K562 (cell line): Measurements from ENCODE around the gene ROBO2. TPM values are rescaled to one million over a fixed set of nuclear protein-coding genes. Genes with fewer than 3 reads are reported as not detected.
A peak's percentile ranks its signal among the peaks of the same experiment; 100 is the strongest.

Experiments
- ATAC-seq: fragments of 200-7000 bp; cut with Tn5 transposase; 3 replicates; pipeline ENCODE4 v1.9.1; 2020; ENCODE audit warnings: moderate library complexity
- BruUV-seq: library from RNA; stranded (reverse); fragments of 400-500 nt; replicated peaks from 2 replicates; lab custom pipeline; 2021; lab: Mats Ljungman, UMichigan
- CTCF ChIA-PET: fragments of 300-600 bp; formaldehyde crosslinking; extraction: SDS; loops from one replicate; lab custom pipeline; 2021; ENCODE audit warnings: low intra/inter-chr PET ratio; lab: Yijun Ruan, JAX
- POLR2A ChIA-PET: fragments of 300-600, 350-650 bp; sonication (Branson Sonifier 250); formaldehyde crosslinking; extraction: SDS; loops from one replicate; lab custom pipeline; 2021; ENCODE audit warnings: antibody characterized with exemption, inconsistent platforms; lab: Yijun Ruan, JAX
- DNase-seq, 4 experiments: peaks; one replicate each; pipeline versions ENCODE4 v3.0.0 to v3.0.0-alpha.2; 2011 to 2018; ENCODE audit warnings: low spot score in 3 of 4, mixed read lengths in 3 of 4; ENCODE audit errors: extremely low read depth in 1 of 4
- FAIRE-seq: peaks from 2 replicates; lab custom pipeline; 2011; peaks lifted over from hg19 to GRCh38; lab: Jason Lieb, UNC
- H2AFZ ChIP-seq: 2 replicates; pipeline ENCODE4 v1.6.0; 2011; ENCODE audit warnings: low read depth, low read length, control low read depth, inconsistent platforms
- H3K27ac ChIP-seq: fragments of 200-600 bp; 3 replicates; pipeline ENCODE4 v1.8.0; 2011; ENCODE audit warnings: low read depth, mild to moderate bottlenecking, control low read depth, inconsistent platforms, low read length, moderate library complexity, mixed read lengths; ENCODE audit errors: extremely low read depth
- H3K27me3 ChIP-seq, 2 experiments: fragments of 300-600 bp in 1 of 2; 2 replicates in 1 of 2; 3 replicates in 1 of 2; pipeline versions ENCODE4 v1.6.0 to v1.8.0; 2011; ENCODE audit warnings: inconsistent platforms in 2 of 2, low read length in 2 of 2, mild to moderate bottlenecking in 1 of 2, mixed read lengths in 1 of 2, moderate library complexity in 1 of 2; ENCODE audit not compliant: control insufficient read depth in 2 of 2, insufficient read depth in 2 of 2
- H3K36me3 ChIP-seq: fragments of 300-600 bp; 3 replicates; pipeline ENCODE4 v1.8.0; 2011; ENCODE audit warnings: mild to moderate bottlenecking, low read length, inconsistent platforms; ENCODE audit not compliant: control insufficient read depth, insufficient read depth
- H3K4me1 ChIP-seq, 2 experiments: fragments of 200-600 bp in 1 of 2; replicated peaks in 1 of 2; 2 replicates in 1 of 2; 3 replicates in 1 of 2; pipeline versions ENCODE4 v1.5.1 to v1.8.0; 2011; ENCODE audit warnings: inconsistent platforms in 2 of 2, low read length in 2 of 2, mild to moderate bottlenecking in 1 of 2, mixed read lengths in 1 of 2, moderate library complexity in 1 of 2; ENCODE audit not compliant: control insufficient read depth in 2 of 2, insufficient read depth in 2 of 2
- H3K4me2 ChIP-seq: 2 replicates; pipeline ENCODE4 v1.6.1; 2011; ENCODE audit warnings: low read length, control low read depth, inconsistent platforms, mixed read lengths; ENCODE audit not compliant: insufficient read depth
- H3K4me3 ChIP-seq: fragments of 200-600 bp; sonication (generic), shearing (Covaris generic); 2 replicates; pipeline ENCODE4 v1.5.1; 2016; ENCODE audit warnings: control low read depth, inconsistent platforms
- H3K79me2 ChIP-seq: fragments of 200-600 bp; 3 replicates; pipeline ENCODE4 v1.8.0; 2011; ENCODE audit warnings: low read length, inconsistent platforms; ENCODE audit not compliant: control insufficient read depth, insufficient read depth
- H3K9ac ChIP-seq, 2 experiments: 2 replicates each; pipeline versions ENCODE4 v1.6.0 to v1.6.1; 2011; ENCODE audit warnings: low read depth in 2 of 2, low read length in 2 of 2, control low read depth in 1 of 2, inconsistent platforms in 1 of 2, mild to moderate bottlenecking in 1 of 2, mixed read lengths in 1 of 2; ENCODE audit not compliant: insufficient read depth in 1 of 2
- H3K9me1 ChIP-seq: one replicate; pipeline ENCODE4 v1.6.0; 2011; ENCODE audit warnings: inconsistent platforms, mild to moderate bottlenecking, low read length, moderate library complexity; ENCODE audit not compliant: control insufficient read depth, insufficient read depth
- H3K9me3 ChIP-seq: replicated peaks from 2 replicates; pipeline ENCODE4 v1.5.1; 2011; ENCODE audit warnings: low read depth, low read length, inconsistent platforms; ENCODE audit not compliant: control insufficient read depth, insufficient read depth
- H4K20me1 ChIP-seq: replicated peaks from 2 replicates; pipeline ENCODE4 v1.6.1; 2011; ENCODE audit warnings: low read length, inconsistent platforms, mixed read lengths; ENCODE audit not compliant: control insufficient read depth, insufficient read depth
- BACH1 ChIP-seq: fragments of 200-800 bp; sonication (Bioruptor generic); IDR thresholded peaks from 2 replicates; pipeline ENCODE4 v1.6.1; 2016; ENCODE audit warnings: missing genetic modification characterization, missing compliant biosample characterization
- CREB1 ChIP-seq, 2 experiments: sonication (generic) in 1 of 2; formaldehyde crosslinking in 1 of 2; IDR thresholded peaks; 2 replicates each; pipeline versions ENCODE4 v1.6.1 to v1.8.0; 2012 to 2022; ENCODE audit warnings: inconsistent platforms in 1 of 2, mild to moderate bottlenecking in 1 of 2, missing genetic modification reagents in 1 of 2, moderate library complexity in 1 of 2
- EWSR1 ChIP-seq: fragments of 450-650 bp; IDR thresholded peaks from 2 replicates; pipeline ENCODE4 v1.6.1; 2018; ENCODE audit warnings: borderline replicate concordance, mild to moderate bottlenecking, low read depth, moderate library complexity; ENCODE audit not compliant: partially characterized antibody
- FOXJ2 ChIP-seq: fragments of 200-800 bp; sonication (Bioruptor generic); IDR thresholded peaks from 2 replicates; pipeline ENCODE4 v1.6.1; 2016; ENCODE audit warnings: missing genetic modification characterization, missing compliant biosample characterization
- KLF13 ChIP-seq: fragments of 450-650 bp; IDR thresholded peaks from 2 replicates; pipeline ENCODE4 v1.6.1; 2016; ENCODE audit warnings: missing genetic modification characterization, low read depth, mild to moderate bottlenecking, missing compliant biosample characterization, moderate library complexity, borderline replicate concordance
- LARP7 ChIP-seq: fragments of 450-650 bp; IDR thresholded peaks from 2 replicates; pipeline ENCODE4 v1.6.1; 2016
- NKRF ChIP-seq: fragments of 450-650 bp; IDR thresholded peaks from 2 replicates; pipeline ENCODE4 v1.6.1; 2016; ENCODE audit warnings: borderline replicate concordance
- TEAD4 ChIP-seq, 2 experiments: sonication (generic) in 1 of 2; formaldehyde crosslinking in 1 of 2; IDR thresholded peaks; 2 replicates each; pipeline versions ENCODE4 v1.6.1 to v1.8.0; 2012 to 2022; ENCODE audit warnings: borderline replicate concordance in 1 of 2, inconsistent platforms in 1 of 2, low read length in 1 of 2, mild to moderate bottlenecking in 1 of 2, missing genetic modification reagents in 1 of 2
- TRIM28 ChIP-seq: fragments of 450-650 bp; IDR thresholded peaks from 2 replicates; pipeline ENCODE4 v1.6.1; 2017
- ZNF212 ChIP-seq: fragments of 450-650 bp; formaldehyde crosslinking; IDR thresholded peaks from 2 replicates; pipeline ENCODE4 v1.4.0; 2020; ENCODE audit warnings: mild to moderate bottlenecking
- ZNF224 ChIP-seq: sonication (generic); formaldehyde crosslinking; IDR thresholded peaks from 2 replicates; pipeline ENCODE4 v1.8.0; 2022; ENCODE audit warnings: mild to moderate bottlenecking, missing genetic modification reagents
- WGBS: fragments of 100-300 bp; shearing (Covaris generic); methylation state at CpG from one replicate; pipeline ENCODE4 v1.1.6; 2016; ENCODE audit warnings: low coverage, mixed read lengths; ENCODE audit not compliant: insufficient coverage; ENCODE audit errors: missing lambda C conversion rate; 5-methylcytosine and 5-hydroxymethylcytosine counted together
- in situ Hi-C: fragments of 300-500 bp; cut with MboI; formaldehyde crosslinking; loops from 4 replicates; pipeline ENCODE4 v1.15.0; 2018; ENCODE audit warnings: inconsistent platforms, mixed read lengths
- intact Hi-C: fragments of 100-400 bp; cut with micrococcal nuclease; formaldehyde crosslinking; loops from 2 replicates; pipeline ENCODE4 v1.14.2; 2022
- polyA plus RNA-seq, 8 experiments: library from polyadenylated mRNA; depleted of rRNA in 4 of 8; stranded (reverse) in 5 of 8; unstranded in 3 of 8; fragments of >200 nt; fragmentation: Nextera tagmentation in 2 of 8; fragmentation: Illumina TruSeq in 1 of 8; extraction: Ambion mirVana in 2 of 8; extraction: Trizol in 1 of 8; gene quantifications; 2 replicates each; pipeline versions ENCODE4 v1.2.1 to v1.2.3, GENCODE V29; 2011 to 2014; ENCODE audit warnings: inconsistent platforms in 1 of 8, missing spikeins in 1 of 8
- total RNA-seq, 7 experiments: library from RNA; depleted of rRNA in 6 of 7; stranded (reverse); fragments of >200 nt in 6 of 7; fragmentation: Illumina TruSeq in 2 of 7; extraction: Trizol in 2 of 7; gene quantifications; 2 replicates each; pipeline versions ENCODE4 v1.2.1 to v1.2.3, GENCODE V29; 2011 to 2021; ENCODE audit warnings: low replicate concordance in 1 of 7
- TF ChIP-seq, protein P1 (sequence below), 2 experiments: IDR thresholded peaks; 2 replicates each; pipeline ENCODE4 v1.6.1; 2011; ENCODE audit warnings: borderline replicate concordance in 1 of 2, control low read depth in 1 of 2, low read depth in 1 of 2, low read length in 1 of 2, mild to moderate bottlenecking in 1 of 2, mixed read lengths in 1 of 2, moderate library complexity in 1 of 2; ENCODE audit not compliant: insufficient read depth in 1 of 2, insufficient read length in 1 of 2, poor library complexity in 1 of 2, severe bottlenecking in 1 of 2; ENCODE audit errors: extremely low read depth in 1 of 2
- TF ChIP-seq, protein P2 (sequence below): sonication (generic); formaldehyde crosslinking; IDR thresholded peaks from 2 replicates; pipeline ENCODE4 v1.9.0; 2022; ENCODE audit warnings: mild to moderate bottlenecking, missing genetic modification reagents
- TF ChIP-seq, protein P3 (sequence below): sonication (generic); formaldehyde crosslinking; IDR thresholded peaks from 2 replicates; pipeline ENCODE4 v1.8.0; 2022; ENCODE audit warnings: mild to moderate bottlenecking, missing genetic modification reagents, borderline replicate concordance

The ROBO2 gene
- total and polyA plus RNA-seq, 9 of the 15 experiments (the other 6 are each of a cell fraction or from before 2014, with no cell fraction given): 0.84 to 3.0 (median 1.7) TPM

DNA sequence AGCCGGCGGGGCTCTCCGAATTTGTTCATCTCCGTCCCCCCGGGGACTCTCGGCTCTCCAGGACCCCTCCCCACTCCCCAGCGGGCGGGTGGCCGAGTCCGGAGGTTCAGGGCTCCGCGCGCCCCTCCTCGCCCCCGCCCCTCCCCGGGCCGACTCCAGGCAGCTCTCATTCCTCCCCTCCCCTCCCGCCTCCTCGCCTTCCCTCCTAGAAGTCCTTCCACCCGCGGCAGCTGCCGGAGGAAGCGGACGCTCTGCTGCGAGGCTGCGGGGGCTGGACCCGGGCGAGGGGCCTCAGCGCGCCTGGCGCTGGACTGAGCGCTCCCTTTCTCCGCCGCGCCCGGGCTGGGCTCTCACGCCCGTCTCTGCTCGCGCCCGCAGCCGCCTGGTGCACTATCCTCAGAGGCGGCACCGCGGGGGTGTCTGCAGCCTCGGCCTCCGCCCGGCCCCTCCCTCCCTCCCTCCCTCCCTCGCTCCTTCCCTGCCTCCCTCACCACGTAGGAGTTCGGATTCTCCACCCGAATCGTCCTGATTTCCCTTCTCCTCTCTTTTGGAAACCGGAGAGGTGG is at the start of gene ROBO2 (continued):
- TF ChIP-seq, protein P1, sequence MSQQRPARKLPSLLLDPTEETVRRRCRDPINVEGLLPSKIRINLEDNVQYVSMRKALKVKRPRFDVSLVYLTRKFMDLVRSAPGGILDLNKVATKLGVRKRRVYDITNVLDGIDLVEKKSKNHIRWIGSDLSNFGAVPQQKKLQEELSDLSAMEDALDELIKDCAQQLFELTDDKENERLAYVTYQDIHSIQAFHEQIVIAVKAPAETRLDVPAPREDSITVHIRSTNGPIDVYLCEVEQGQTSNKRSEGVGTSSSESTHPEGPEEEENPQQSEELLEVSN (IDR thresholded peaks at IDR 0.05; ENCODE audit: borderline replicate concordance in 1 of 2, extremely low read depth in 1 of 2, insufficient read depth in 1 of 2, insufficient read length in 1 of 2, low read depth in 1 of 2, low read length in 1 of 2, poor library complexity in 1 of 2, severe bottlenecking in 1 of 2): peak in 1 of 2 experiments; percentile 38
- TF ChIP-seq, all 486 proteins: peak for 4

DNA sequence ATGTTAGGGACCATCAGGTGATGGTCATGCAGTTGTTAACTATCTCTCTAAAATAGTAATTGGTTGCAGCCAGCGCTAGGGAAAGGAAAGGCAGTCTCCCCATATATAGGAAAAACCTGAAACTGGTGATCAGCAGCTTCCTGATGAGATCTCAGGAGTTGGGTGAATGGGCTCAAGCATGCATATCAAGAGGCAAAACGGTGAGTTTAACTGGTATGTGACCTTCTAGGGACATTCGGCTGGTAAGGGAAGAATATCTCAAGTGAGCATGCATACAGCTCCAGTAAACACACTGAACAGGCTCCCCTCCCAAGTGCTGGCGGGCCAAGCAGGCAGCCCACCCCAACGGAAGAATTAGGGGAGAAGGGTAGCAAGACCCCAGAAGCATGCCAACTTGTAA is 49.3 kb upstream of the ROBO2 start:
- H3K36me3 ChIP-seq: no peaks in the 10 kb centered on the region
- CTCF ChIA-PET: no interaction called here
- TF ChIP-seq LARP7 (no peak), KLF13 (no peak), BACH1 (tag) (no peak), TEAD4 (IDR thresholded peaks at IDR 0.05; ENCODE audit: low read length) (no peak), TEAD4 (CRISPR knock-in tag; IDR thresholded peaks at IDR 0.05; ENCODE audit: borderline replicate concordance) (no peak), NKRF (no peak), EWSR1 (no peak), CREB1 (IDR thresholded peaks at IDR 0.05) (no peak), CREB1 (CRISPR knock-in tag; IDR thresholded peaks at IDR 0.05) (no peak), ZNF224 (CRISPR knock-in tag) (no peak), FOXJ2 (tag) (no peak), ZNF212 (CRISPR knock-in tag) (no peak), TRIM28 (no peak)
- TF ChIP-seq, protein P2, sequence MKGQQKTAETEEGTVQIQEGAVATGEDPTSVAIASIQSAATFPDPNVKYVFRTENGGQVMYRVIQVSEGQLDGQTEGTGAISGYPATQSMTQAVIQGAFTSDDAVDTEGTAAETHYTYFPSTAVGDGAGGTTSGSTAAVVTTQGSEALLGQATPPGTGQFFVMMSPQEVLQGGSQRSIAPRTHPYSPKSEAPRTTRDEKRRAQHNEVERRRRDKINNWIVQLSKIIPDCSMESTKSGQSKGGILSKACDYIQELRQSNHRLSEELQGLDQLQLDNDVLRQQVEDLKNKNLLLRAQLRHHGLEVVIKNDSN: no peak
- TF ChIP-seq, protein P3, sequence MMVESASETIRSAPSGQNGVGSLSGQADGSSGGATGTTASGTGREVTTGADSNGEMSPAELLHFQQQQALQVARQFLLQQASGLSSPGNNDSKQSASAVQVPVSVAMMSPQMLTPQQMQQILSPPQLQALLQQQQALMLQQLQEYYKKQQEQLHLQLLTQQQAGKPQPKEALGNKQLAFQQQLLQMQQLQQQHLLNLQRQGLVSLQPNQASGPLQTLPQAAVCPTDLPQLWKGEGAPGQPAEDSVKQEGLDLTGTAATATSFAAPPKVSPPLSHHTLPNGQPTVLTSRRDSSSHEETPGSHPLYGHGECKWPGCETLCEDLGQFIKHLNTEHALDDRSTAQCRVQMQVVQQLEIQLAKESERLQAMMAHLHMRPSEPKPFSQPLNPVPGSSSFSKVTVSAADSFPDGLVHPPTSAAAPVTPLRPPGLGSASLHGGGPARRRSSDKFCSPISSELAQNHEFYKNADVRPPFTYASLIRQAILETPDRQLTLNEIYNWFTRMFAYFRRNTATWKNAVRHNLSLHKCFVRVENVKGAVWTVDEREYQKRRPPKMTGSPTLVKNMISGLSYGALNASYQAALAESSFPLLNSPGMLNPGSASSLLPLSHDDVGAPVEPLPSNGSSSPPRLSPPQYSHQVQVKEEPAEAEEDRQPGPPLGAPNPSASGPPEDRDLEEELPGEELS (CRISPR knock-in tag): no peak

More for the DNA sequence above, 49.3 kb upstream of the ROBO2 start:
- Histone ChIP-seq H3K9me1 (no peaks in the 10 kb centered on the region), H4K20me1 (no peaks in the 10 kb centered on the region), H3K79me2 (no peaks in the 10 kb centered on the region), H3K4me2 (no peak overlapping the region), H3K9ac (no peak overlapping the region), H3K27ac (no peak overlapping the region), H3K4me3 (no peak overlapping the region), H3K27me3 (no peaks in the 10 kb centered on the region), H2AFZ (no peak overlapping the region), H3K9me3 (no peaks in the 10 kb centered on the region), H3K4me1 (no peaks in the 10 kb centered on the region)
- POLR2A ChIA-PET: no interaction called here
- in situ Hi-C loops (no loop called here), intact Hi-C loops (no loop called here)
- DNase-seq (no peak), FAIRE-seq (no peak), ATAC-seq (no peak)
- BruUV-seq: no TSS peak
- WGBS: 8% methylated on average over 5 of the region's 5 CpGs
